NCI-H2227 treated with DMSO at 0.1 percent for 48 hours (cell line): ENCODE results near the gene SAMMSON.

Source experiments
- DNase-seq: peaks from one replicate; lab custom pipeline; 2025; lab: John Stamatoyannopoulos, UW

The SAMMSON gene

DNA sequence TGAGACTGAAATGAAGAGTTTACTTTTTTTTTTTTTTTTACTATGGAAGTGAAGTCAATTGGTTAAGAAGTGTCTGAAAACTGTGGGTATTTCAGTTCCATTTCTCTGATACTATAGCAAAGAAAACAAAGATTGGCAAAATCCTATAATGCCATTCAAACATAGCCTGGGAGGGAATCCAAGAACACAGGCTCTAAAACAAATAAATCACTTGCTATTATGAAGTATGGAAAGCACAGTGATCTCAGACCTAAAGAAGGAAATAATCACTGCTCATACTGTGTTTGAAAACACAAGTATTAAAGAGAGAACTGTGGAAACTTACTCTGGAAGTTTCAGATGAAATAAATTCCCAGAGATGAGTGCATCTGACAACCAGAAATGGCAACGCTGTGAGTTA is 12.0 kb downstream of the SAMMSON start:
- DNase-seq = no peak

DNA sequence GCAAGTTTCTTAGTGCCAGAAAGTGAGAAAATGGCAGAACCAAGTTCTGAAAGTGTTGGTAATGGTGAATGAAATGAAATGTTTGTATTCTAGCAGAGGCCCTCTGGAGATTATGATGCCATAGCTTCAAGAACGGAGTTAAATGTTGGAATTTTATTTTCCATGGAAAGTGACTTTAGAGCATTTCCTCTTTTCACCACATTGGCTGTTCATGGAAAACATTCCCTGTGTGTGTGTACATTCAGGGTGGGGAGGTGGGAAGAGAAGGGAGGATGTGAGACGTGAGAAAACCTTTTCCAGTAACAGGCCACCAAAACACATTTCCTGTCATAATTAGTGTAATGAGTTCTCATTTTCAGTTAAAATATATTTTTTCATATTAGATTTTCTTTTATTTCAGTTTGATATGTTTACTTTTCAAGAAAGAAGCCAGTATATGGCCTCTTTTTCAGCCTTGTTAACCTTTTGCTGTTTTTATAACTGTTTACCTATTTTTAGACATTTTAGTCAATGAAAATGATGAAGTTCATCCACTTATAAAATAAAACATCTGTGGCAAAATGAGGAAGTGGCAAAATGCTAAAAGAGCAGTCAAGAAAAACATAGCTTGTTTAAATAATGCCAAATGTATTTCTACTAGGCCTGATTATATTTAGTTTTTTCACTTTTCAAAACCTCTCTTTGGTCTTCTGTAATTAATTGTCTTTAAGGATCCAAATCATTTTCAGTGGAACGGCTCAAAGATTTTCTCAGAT is 21.6 kb downstream of the SAMMSON start:
- no peak for DNase-seq

DNA sequence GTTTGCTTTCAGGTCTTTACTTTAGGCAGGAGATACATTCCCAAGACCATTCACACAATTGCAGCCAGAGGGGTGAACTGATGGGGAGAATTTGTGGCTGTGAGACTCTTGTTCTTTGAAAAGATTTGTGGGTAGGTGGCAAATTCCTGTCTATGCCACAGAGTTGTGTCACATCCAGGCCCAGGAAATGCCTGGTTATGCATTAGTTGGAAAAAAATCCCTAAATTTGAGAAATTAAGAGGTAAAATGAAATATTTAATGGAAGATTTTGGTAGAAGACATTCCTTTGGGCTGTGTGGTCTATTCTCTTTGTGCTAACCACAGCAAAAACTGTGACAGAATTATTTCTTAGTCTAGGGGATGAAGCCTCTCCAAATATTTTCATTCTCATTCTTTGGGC is 28.8 kb downstream of the SAMMSON start:
- DNase-seq = no peak

DNA sequence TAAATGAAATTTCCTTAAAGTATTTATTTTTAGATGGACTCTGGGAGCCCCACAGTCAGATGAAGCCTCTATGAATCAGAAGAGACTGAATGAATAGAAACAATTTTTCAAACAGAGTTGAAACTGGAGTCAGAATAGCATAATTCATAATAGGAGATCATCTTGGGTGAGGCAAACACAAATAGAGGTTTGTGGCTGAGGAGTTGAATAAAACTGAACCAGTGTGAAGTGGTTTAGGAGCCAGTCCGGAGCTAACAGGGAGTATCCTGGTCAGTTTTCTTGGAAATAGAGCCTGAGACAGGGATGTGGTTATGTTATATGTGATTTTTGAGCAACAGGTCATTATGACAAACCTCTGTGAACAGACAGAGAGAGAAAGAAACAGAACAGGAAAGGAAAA is 39.2 kb downstream of the SAMMSON start:
- no peak for DNase-seq

DNA sequence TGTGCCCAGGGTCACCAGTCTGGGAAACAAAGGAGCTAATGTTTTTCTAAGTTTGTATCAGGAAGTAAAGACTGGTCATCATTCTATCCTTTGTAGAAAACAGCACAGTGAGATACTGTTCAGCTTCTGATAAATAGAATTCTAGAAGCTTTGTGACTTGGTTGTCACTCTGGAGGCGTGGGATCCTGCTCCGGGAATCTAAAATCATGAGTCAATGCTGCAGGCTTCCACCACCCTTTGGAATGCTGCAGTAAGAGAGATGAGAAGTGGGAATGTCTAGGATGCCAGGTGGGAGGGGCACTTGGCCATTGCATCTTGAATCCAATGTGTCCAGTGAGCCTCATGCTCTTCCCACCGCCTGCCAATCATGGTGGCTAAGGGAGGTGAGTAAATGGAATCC is 40.9 kb downstream of the SAMMSON start:
- DNase-seq = no peak

DNA sequence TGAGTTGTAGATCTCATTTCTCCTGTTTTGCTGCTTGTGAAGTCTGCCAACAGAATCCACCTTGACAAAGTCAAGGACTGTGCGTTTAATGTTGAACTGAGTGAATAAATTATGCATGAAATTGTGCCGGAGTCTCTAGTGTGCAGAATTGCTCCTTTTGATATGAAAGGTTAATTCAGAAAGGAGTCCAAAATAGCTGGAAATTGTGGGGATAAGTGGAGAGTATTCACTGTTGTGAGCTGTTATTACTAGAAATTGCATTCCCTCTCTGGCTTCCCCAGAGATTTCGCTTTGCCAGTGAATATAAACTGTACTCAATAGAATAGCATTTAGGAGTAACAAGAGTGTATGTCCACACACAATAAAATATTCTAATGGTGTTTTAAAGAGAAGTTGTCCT is 43.1 kb downstream of the SAMMSON start:
- DNase-seq = peak; percentile 36

DNA sequence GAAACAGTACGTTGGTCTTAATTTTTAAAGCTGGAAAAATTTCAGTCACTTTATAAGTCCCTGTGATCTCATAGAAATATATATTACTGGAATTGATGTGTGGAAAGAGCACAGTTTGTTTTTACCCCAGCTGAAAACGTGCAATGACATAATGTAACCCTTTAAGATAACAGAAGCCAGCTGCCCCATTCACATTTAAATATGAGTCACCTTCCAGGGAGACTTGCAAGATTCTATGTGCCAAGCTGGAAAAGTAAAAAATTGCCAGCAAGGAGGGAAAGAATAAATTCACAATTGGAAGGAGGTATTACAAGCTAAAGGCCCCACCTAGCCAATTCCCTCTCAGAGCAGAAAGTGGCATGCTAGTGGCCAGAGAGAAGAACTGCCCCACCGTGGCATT is 50.2 kb downstream of the SAMMSON start:
- no peak for DNase-seq

DNA sequence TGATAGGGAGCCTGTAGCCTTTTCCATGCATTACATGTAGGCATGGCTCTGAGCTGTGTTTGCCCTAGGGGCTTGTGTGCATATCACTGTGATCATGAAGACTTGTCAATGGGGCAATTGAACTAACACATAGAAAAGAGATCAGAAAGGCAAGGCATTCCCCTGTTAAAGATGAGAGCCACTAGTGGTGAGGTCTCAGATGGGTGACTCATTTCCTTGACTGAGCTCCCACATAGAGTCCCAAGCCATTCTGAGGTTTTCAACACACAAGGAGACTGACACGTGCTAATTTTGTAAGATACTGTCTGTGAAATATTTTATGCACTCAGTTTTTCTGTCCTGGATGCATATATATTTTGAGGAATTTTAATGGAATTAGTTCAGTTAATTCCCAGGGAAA is 53.8 kb downstream of the SAMMSON start:
- DNase-seq = no peak

DNA sequence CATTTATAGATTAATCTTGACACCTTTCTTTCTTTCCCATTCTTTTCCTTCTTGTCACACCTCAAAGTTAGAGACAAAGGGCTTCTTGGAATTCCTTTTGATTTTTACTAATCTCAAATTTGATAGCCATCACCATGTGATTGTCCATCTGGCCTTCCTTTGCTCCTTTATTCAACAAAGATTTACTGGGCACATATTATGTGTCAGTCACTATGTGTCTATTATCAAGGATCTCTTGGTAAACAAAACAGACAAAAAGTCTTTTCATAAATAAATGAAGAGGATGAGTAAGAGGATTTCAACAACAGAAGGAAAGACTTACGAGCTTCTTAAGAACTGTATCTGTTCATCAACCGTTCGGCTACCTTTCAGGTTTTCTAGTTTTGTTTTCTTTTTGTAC is 56.5 kb downstream of the SAMMSON start:
- DNase-seq = no peak

DNA sequence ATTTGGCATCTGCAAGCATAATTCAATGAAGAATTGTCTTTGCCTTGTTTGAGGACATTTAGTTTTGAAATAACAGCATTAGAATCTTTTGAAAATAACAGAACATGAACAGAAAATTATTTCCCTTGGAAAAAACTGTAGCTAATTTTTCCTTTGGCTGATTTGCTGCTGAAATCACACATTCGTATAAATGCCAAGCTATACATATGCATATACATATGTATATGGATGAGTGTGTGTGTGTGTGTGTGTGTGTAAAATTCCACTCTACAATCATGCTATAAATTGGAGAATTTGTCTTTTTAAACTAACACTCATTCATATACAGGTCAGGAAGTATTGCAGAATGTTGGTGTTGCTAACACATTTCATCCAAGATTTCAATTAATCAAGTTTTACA is 57.9 kb downstream of the SAMMSON start:
- DNase-seq = no peak

DNA sequence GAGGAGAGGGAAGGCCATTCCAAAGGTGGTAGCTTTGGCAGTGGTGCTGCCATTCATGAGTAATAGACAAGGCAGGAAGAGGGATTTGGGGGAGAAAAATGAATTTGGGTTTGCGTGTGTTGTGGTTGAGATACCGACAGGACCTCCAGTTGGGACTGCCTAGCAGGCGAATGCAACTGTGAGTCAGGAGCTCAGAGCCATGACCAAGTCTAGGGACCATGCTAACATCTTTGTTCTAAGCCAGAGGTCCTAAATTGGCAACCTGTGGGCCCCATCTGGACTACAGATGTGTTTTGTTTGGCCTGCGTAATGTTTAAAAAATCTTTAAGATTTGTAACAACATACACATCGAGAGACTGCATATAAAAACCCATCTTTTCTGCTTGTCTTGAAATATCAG is 61.6 kb downstream of the SAMMSON start:
- no peak for DNase-seq

DNA sequence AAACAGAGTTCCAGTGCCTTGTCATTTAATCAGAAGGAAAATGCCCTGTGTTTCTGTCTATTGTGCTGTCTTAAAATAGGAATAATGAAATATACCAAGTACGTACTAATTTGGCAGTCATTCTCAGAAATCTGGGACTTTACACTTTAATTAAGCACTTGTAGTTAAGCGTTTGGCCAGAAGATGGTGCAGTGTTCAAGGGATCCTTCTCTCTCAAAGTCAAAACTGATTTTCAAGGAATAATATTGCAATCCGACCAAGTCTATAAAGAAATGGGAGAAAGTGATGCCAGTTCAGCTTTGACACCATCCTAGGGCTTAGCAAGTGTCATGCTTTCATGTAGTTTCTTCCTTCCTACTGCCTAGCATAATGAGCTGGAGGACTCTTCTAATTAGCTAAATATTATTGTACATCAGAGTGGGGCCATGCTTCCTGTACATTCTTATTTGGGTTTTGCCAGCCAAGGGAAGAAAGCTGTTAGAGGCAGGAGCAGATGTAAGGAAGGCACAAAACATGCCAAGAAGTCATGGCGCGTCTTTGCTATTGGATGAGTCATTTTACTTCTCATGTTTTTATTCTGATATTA is 64.8 kb downstream of the SAMMSON start:
- no peak for DNase-seq

DNA sequence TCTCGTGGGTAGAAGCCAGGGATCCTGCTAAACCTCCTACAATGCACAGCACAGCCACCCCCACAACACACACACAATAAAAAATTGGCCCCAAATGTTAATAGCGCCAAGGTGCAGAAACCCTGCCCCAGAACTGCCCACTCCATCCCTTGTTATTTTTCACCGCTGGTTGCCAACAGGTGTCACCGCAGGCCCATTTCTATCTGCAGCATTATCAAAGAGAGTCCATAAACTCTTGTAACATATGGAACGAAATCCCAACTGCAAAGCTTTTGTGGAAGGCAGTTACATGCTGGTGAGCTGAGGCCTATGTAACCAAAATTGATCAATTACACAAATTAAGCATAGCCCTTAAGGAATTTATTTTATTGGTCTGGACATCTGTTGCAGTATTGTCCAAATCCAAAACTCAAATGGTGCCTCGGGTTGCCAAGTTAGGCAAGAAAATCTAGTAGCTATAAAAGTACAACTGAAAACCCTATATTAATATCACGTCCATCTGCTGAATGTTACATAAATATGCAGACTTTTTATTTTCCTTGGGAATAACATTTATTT is 66.2 kb downstream of the SAMMSON start:
- DNase-seq = no peak

DNA sequence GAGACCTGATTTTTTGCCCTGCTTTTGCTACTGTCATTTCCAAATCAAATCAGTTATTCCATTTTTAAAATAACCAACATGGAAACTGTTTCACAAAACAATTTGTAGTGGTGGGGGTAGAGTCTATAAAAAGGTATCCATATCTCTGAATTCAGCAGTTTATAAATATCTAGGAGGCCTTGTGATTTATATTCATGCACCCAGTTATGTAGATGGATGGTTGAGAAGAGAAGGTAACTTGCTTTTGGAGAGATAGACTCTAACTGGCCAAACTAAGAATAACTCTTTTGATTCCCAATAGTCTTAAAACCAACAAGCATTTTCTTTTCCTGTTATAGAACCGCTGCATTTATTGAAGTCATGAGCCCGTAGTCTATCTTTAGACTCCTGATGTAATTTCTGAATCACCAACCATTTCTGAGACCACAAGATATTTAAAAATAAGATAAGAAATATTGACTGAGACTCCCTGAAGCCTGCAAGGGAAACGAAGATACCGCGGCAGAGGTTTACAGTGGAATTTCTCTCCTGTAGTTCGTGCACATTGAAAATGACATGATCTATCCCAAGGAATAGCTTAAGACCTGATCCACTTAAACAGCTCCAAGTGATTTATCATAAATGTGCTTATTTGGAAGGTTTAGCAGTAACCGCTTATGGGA is 68.5 kb downstream of the SAMMSON start:
- DNase-seq = no peak

DNA sequence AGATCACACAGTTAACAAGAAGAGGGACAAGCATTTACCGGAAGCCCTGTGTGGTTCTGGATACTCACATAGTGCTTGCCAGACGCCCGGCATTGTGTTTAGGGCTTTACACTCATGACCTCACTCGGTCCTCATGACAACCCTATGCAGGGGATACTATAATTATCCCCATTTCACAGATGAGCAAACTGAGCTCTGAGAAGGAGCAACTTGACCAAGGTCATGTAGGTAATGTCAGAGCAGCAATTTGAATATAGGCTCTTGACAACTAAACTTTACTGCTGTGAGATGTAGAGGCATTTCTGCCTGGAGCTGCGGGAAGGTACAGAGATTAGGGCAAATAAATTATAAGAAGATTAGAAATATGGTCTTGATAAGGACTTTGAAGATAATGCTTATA is 70.0 kb downstream of the SAMMSON start:
- DNase-seq = no peak

DNA sequence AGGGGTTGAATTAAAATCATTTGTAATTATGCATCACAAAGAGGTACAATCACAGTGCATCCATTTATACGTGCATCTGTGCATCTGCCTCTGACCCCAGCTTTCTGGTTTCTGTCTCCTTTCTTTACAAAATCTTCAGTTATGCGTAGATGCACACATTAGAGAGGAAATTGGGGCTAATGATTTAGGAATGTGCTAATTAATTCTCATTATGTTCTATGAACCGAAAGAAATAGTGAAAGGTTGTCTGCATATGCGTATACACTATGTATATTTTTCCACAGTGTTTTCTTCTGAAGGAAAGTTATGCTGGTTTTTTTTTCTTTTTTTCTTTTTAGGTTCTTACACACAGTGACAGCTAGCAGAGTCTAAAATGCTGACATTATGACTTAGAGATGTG is 71.6 kb downstream of the SAMMSON start:
- DNase-seq = no peak

DNA sequence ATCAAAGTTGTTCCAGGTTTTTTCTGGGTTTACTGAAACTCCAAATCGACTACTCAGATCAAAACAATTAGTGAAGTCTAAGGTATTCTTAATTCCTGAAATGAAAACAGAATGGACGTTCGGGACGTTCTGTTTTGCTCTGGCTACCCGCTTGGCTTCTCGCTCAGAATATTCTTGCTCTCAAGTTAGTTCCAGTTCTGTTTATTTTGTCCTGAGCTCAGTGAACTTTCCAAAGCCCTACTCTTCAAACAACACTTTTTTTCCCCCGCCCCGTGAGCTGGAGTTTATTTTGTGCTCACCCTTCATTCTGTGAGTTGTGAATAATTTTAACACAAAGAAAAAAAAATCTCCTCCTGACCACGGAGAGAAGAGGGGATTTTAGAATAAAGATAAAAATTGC is 72.6 kb downstream of the SAMMSON start:
- no peak for DNase-seq

DNA sequence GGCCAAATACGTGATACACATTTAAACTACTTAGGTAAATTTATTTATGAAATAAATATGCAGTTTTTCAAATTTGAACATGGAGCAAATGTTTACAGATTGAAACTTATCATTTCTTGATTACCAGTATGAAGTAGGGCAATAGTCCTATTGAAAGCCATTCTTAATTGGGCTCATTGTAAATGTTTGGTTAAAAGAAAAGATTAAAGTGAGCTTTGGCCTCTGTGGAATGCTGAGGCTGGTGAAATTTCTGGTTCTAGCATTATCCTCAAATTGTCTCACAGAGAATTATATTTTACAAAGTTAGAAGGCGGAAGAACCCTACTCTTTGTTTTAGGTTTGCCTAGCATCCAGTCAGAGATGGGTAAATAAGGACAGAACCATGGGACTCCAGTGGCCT is 73.2 kb downstream of the SAMMSON start:
- no peak for DNase-seq

DNA sequence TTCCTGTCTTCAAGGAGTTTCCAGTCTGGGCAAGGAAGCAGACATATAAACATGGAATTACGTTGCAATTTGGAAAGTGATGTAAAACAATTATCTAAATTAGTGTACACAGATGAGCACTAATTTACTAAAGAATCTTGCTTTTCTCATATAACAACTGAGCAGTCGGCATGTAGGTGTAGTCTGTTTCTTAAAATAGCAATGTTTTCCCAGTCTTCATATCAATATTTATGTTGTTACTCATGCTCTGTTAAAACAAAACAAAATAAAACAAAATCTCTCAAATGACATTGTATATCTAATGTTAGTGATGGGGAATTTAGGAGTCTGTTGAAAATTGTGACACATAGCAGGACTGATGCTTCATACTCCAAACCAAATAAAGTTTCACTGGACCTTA is 75.6 kb downstream of the SAMMSON start:
- DNase-seq = no peak

DNA sequence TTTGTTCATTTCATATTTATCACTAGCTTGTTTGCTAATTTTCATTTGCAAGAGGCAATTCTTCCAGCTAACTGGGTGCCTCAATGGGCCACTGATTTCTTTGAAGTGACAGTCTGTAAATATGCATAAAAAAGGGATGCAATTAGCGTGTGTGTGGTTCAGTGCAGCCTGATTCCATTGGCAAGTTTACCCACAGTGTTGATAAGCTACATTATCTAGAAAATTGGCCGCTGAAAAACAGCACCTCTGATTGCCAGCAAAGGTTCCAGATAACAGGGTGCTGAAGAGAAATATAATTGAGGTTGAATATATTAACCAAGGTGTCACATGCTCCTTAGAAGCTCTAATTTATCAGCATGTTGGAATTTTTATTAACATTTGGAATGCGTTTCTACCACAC is 76.9 kb downstream of the SAMMSON start:
- DNase-seq = no peak

DNA sequence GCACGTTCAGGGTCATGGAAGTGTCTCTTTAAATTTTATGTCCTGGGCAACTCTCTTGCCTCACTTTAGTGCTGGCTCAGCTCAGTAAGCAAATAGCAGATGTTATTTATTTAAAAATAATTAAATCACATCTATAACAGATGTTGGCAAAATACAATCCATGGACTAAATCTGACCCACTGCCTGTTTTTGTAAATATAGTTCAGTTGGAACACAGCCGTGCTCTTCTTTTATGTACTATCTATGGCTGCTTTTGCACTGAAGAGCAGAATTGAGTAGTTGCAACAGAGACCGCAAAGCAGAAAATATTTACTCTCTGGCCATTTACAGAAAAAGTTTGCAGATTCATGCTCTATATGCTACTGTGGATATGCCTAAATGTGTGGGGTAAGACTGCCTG is 79.2 kb downstream of the SAMMSON start:
- DNase-seq = no peak

DNA sequence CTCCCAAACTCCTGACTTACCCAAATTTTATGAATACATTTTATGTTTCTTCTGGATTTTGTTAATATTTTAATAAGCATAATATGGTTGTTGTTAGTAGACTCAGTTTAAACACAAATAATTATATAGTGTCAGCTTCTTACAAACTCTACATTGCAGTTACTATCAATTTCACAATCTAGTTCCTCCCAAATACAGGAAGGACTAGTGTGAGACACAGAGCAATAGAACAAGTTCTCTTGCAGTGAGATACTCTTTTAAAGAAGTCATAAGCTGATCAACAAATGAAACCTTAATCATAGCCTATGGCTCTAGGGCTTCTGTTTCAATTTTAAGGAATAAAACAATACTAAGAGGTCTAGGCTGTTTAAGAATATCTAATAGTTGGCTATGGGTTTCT is 86.1 kb downstream of the SAMMSON start:
- no peak for DNase-seq

DNA sequence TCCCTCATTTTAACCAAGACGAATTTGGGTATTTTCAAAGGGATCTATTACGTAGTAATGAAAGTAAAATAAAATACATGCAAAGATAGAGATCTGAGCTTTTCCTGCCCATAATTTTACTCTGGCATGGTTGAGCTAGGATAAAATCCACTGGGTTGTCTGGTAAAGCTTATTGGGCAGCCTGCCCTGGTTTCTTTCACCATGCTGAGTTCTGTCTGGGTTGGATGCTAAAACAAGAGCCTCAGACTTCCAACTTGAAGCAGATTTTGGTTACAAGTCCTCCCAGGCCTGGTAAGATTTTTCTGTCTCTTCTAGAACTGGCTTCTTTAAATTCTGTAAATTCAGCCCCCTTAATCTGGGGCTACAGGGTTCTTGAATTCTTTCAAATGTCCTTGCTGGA is 86.8 kb downstream of the SAMMSON start:
- DNase-seq = no peak
